Transverse colon (tissue), 3 donors: ENCODE measurements around the gene RNU6-1.

Experiments used
- EP300 ChIP-seq: sonication (generic); formaldehyde crosslinking; IDR thresholded peaks from one replicate; pipeline ENCODE4 v1.6.1; 2017; ENCODE audit warnings: antibody characterized with exemption, low read depth
- POLR2AphosphoS5 ChIP-seq, 3 donors: sonication (generic); formaldehyde crosslinking; IDR thresholded peaks; one replicate each; pipeline ENCODE4 v1.6.1; 2016; ENCODE audit warnings: antibody characterized with exemption in 3 of 3

DNA sequence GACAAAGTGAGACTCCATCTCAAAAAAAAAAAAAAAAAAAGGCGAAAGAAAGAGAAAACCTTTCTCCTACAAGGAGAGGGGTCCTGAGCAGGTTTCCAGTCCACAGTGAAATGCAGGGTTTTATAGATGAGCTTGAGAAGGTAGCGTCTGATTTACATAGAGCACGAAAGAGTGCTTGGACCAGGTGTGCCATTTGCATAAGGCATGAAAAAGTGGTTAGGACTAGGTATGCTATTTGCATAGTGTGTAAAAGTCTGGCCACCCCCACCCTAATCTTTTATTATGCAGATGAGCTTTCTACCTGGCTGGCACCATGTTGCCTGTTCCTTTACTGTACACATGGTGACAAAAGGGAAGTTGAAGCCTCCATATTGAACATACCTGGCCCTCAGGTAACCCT lies 13.6 kb upstream of the RNU6-1 start:
- TF ChIP-seq POLR2AphosphoS5 (IDR thresholded peaks at IDR 0.05) (no peak), EP300 (no peak)
